Measurements from ENCODE around the gene POLR1G. TPM values are rescaled to one million over a fixed set of nuclear protein-coding genes. Genes with fewer than 3 reads are reported as not detected.

POLR1G gene
- total RNA-seq, 1 donor from 2014 or later = 7.4 TPM

DNA sequence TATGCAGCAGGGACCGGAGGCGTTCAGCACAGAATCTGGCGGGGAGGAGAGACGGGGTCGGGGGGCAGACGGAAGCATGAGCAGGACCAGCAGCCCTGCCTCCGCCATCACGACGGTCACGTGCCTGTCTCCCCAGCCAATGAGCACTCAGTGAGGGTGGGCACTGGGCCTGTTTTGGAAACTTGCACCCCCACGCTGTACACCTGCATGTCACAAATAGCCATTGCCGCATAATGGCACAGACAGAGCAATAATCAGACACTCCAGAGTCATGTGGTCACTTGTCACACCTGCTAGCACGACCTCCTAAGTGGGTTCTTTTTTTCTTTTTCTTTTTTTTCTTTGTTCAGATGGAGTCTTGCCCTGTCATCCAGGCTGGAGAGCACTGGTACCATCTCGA is 44.8 kb upstream of the POLR1G start:
- H3K4me3 Mint-ChIP-seq (ENCODE audit: low read depth) = no peak overlapping the region
- peaks cover 21% of the 10 kb centered on the region for H3K36me3 Mint-ChIP-seq (ENCODE audit: insufficient read depth)
- DNase-seq (ENCODE audit: low spot score, unreplicated experiment) = no peak

DNA sequence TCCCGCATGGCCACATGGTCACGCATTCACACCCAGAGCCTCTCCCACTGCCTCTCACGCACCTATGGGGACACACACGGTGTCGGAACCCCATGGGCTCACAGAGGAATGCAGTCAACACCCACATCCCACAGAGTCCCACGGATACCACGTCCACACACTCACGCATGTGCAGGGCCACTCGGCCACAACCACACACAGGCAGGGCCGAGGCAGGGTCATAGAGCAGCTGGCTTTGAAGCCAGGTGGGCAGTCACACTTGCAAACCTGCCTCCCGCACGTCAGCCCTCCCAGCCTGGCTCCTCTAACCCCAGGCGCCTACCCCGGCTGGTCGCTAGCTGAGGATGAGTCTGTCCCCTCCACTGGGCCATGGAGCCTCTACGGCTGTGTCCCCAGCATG is 44.2 kb upstream of the POLR1G start:
- Mint-ChIP-seq H3K9me3 (ENCODE audit: low read depth) (no peaks in the 10 kb centered on the region), H3K4me1 (ENCODE audit: low read depth) (no peaks in the 10 kb centered on the region), H3K4me3 (ENCODE audit: low read depth) (no peak overlapping the region), H3K36me3 (ENCODE audit: insufficient read depth) (peaks cover 17% of the 10 kb centered on the region), H3K27me3 (no peaks in the 10 kb centered on the region), H3K27ac (no peak overlapping the region)
- DNase-seq (ENCODE audit: low spot score, unreplicated experiment) = no peak
- TF ChIP-seq, protein P1, sequence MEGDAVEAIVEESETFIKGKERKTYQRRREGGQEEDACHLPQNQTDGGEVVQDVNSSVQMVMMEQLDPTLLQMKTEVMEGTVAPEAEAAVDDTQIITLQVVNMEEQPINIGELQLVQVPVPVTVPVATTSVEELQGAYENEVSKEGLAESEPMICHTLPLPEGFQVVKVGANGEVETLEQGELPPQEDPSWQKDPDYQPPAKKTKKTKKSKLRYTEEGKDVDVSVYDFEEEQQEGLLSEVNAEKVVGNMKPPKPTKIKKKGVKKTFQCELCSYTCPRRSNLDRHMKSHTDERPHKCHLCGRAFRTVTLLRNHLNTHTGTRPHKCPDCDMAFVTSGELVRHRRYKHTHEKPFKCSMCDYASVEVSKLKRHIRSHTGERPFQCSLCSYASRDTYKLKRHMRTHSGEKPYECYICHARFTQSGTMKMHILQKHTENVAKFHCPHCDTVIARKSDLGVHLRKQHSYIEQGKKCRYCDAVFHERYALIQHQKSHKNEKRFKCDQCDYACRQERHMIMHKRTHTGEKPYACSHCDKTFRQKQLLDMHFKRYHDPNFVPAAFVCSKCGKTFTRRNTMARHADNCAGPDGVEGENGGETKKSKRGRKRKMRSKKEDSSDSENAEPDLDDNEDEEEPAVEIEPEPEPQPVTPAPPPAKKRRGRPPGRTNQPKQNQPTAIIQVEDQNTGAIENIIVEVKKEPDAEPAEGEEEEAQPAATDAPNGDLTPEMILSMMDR (IDR thresholded peaks at IDR 0.05; ENCODE audit: unreplicated experiment) = no peak

More for the DNA sequence above, 44.8 kb upstream of the POLR1G start:
- no peaks in the 10 kb centered on the region for H3K27me3 Mint-ChIP-seq
- H3K4me1 Mint-ChIP-seq (ENCODE audit: low read depth) = no peaks in the 10 kb centered on the region
- H3K27ac Mint-ChIP-seq = no peak overlapping the region
- TF ChIP-seq, protein P1 (IDR thresholded peaks at IDR 0.05; ENCODE audit: unreplicated experiment) = no peak
- H3K9me3 Mint-ChIP-seq (ENCODE audit: low read depth) = no peaks in the 10 kb centered on the region

DNA sequence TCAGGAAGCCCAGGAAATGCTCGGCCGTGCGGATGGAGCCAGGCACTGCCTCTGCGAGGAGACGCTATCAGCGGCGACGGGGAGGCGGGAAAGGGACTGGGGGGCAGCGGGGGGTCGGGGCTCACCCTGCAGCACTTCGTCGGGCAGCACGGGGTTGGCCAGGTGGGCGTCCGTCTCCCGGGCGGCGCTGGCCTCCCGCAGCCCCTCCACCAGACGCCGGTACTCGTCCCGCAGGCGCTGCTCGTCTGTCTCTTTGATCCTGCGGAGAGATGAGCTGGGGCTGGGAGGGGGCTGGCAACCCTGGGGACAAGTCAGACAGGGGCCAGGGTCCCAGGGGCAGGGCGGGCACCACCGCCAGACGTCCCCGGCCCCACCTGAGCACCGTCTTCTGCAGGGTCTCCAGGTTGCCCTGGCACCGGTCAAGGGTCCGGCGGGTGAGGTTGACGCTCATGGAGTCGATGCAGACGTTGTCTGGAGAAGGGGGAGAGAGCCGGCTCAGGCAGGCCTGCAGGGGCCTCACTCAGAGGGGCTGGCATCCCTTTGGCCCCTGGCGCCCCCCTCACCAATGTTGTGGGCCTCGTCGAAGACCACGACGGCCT is 42.5 kb upstream of the POLR1G start:
- no peak overlapping the region for H3K4me3 Mint-ChIP-seq (ENCODE audit: low read depth)
- TF ChIP-seq, protein P1 (IDR thresholded peaks at IDR 0.05; ENCODE audit: unreplicated experiment) = no peak
- H3K27ac Mint-ChIP-seq = no peak overlapping the region
- H3K27me3 Mint-ChIP-seq = no peaks in the 10 kb centered on the region
- no peaks in the 10 kb centered on the region for H3K9me3 Mint-ChIP-seq (ENCODE audit: low read depth)
- H3K4me1 Mint-ChIP-seq (ENCODE audit: low read depth) = peaks cover under 1% of the 10 kb centered on the region
- H3K36me3 Mint-ChIP-seq (ENCODE audit: insufficient read depth) = peaks cover 10% of the 10 kb centered on the region
- no peak for DNase-seq (ENCODE audit: low spot score, unreplicated experiment)

DNA sequence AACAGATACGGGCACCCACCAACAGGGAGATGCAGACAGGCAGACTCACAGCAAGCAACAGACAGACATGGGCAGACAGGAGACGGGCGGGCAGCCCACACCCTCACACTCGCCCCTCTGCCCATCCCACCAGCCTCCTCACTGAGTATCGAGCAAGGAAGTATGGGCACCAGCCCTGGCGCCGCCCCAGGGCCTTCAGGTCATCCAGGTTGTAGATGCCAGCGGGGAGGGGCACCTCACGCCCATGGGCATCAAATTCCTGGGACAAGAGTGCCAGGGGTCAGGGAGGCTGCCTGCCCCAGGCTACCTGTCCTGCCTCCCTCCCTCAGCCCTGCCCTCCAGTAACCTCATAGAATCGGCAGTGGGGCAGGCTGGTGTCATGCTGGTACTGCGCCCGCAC is 41.7 kb upstream of the POLR1G start:
- H3K27me3 Mint-ChIP-seq = no peaks in the 10 kb centered on the region
- H3K4me3 Mint-ChIP-seq (ENCODE audit: low read depth) = no peak overlapping the region
- peaks cover 8% of the 10 kb centered on the region for H3K36me3 Mint-ChIP-seq (ENCODE audit: insufficient read depth)
- peaks cover 2% of the 10 kb centered on the region for H3K4me1 Mint-ChIP-seq (ENCODE audit: low read depth)
- H3K9me3 Mint-ChIP-seq (ENCODE audit: low read depth) = no peaks in the 10 kb centered on the region
- no peak overlapping the region for H3K27ac Mint-ChIP-seq
- TF ChIP-seq, protein P1 (IDR thresholded peaks at IDR 0.05; ENCODE audit: unreplicated experiment) = no peak
- DNase-seq (ENCODE audit: low spot score, unreplicated experiment) = no peak

DNA sequence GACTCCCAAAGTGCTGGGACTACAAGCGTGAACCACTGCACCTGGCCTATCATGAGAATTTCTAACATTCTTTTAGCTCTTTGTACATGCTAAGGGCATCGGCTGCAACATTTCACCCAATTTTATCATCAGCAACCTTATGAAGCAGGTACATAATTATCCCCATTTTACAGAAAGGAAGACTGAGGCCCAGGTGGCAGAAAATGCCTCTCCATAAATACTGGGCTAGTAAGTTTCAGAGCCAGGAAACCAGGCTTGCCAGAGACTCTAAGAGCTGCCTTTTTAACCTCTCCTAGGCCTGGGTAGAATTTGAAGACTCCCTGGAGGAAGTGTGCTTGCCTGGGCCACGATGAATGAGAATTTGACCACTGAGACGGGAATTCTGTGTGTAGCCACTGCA is 38.3 kb upstream of the POLR1G start:
- H3K4me3 Mint-ChIP-seq (ENCODE audit: low read depth) = no peak overlapping the region
- no peaks in the 10 kb centered on the region for H3K27me3 Mint-ChIP-seq
- peaks cover 2% of the 10 kb centered on the region for H3K36me3 Mint-ChIP-seq (ENCODE audit: insufficient read depth)
- no peaks in the 10 kb centered on the region for H3K9me3 Mint-ChIP-seq (ENCODE audit: low read depth)
- no peak overlapping the region for H3K27ac Mint-ChIP-seq
- peaks cover 6% of the 10 kb centered on the region for H3K4me1 Mint-ChIP-seq (ENCODE audit: low read depth)
- no peak for DNase-seq (ENCODE audit: low spot score, unreplicated experiment)
- TF ChIP-seq, protein P1 (IDR thresholded peaks at IDR 0.05; ENCODE audit: unreplicated experiment) = no peak

Data from progenitor cell of endocrine pancreas (in vitro differentiated cells).